NCI-H82 treated with DMSO at 0.1 percent for 48 hours (cell line): Measurements from ENCODE around the gene CEP72.
"Not testable (repeated sequence)": the region's sequence is repeated elsewhere in the genome, so short reads cannot be mapped to it uniquely, and the experiment has no call there.

Experiments used
- DNase-seq: peaks from one replicate; lab custom pipeline; 2025; ENCODE audit not compliant: unreplicated experiment; lab: John Stamatoyannopoulos, UW

CEP72 gene

GRCh38 chr5:611731-612486 is at the start of gene CEP72:
Gene CEP72 (plus strand): TSS chr5:612340. CDS start chr5:612362, 22 bp downstream.
- DNase-seq: peak; percentile 62

- no peak for DNase-seq
These were observed 46.2 kb upstream of the CEP72 start for GRCh38 chr5:565782-566440.

GRCh38 chr5:566636-567309 is 45.4 kb upstream of the CEP72 start:
- DNase-seq: no peak

- DNase-seq: no peak
These were observed 44.5 kb upstream of the CEP72 start for GRCh38 chr5:567664-568060.

DNA sequence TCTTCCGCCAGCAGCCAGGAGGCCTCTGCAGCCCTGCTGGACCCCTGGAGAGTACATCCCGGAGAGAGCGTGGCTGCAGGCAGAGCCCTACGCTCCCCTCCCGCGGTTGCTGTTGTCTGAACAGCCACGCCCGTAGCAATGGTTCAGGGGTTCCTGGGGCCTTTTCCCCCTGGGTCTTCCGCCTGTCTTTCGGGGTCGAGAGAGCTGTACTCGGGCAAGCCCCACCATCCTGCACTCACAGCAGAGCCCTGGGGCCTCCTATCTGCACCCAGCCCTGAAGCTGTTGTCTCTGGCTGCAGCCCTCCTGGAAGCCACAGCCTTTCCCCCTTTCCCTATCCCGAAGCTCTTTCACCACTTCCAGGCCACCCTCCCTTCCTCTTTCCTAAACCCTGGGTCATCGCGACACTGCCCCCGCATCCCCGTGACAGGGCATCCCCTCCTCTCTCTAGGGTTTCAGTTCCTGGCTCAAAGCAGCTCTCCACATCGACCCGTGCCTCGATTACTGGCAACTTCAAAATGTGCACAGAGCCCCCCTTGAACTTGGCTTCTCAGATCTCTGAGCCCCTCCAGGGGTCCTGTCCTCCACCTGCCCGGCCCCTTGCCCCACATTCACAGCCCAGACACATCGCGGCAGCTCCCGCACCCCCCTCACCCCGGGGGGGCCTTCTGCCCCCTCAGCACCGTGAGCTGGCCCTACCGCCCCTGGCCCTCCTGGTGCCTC is 43.9 kb upstream of the CEP72 start:
- DNase-seq: no peak

- DNase-seq: no peak
These were observed 43.3 kb upstream of the CEP72 start for GRCh38 chr5:568809-569208.

- DNase-seq: no peak
These were observed 42.7 kb upstream of the CEP72 start for GRCh38 chr5:569358-569867.

- no peak for DNase-seq
These were observed 42.2 kb upstream of the CEP72 start for GRCh38 chr5:569868-570361.

- no peak for DNase-seq
These were observed 41.7 kb upstream of the CEP72 start for GRCh38 chr5:570446-570845.

- no peak for DNase-seq
These were observed 41.3 kb upstream of the CEP72 start for GRCh38 chr5:570886-571285.

GRCh38 chr5:571791-572190 is 40.3 kb upstream of the CEP72 start:
- no peak for DNase-seq

DNA sequence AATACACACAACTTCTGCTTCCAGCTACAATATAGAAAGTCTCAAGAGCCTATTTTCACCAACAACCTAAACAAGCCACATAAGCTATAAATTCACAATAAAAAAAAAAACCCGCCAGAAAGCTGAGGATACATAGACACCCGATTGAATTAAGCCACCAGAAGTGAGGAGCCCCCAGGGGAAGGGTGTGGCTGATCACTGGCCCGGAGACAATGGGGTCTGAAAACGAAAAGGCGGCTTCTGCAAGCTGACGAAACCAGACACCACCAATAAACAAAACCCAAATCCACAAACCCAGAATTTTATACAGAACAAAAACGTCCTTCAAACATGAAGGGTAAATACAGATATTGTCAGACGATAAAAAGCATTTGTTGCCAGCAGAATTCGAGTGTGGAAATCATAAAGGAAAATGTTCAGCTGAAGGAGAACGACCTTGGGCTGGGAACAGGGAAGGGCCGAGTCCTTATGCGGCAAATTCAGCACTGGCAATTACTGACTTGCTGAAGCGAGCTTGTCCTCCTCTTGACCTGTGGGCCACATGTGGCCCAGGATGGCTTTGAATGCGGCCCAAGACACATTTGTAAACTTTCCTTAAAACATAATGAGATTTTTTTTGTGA is 39.6 kb upstream of the CEP72 start:
- no peak for DNase-seq

- no peak for DNase-seq
These were observed 38.9 kb upstream of the CEP72 start for GRCh38 chr5:573206-573605.

DNA sequence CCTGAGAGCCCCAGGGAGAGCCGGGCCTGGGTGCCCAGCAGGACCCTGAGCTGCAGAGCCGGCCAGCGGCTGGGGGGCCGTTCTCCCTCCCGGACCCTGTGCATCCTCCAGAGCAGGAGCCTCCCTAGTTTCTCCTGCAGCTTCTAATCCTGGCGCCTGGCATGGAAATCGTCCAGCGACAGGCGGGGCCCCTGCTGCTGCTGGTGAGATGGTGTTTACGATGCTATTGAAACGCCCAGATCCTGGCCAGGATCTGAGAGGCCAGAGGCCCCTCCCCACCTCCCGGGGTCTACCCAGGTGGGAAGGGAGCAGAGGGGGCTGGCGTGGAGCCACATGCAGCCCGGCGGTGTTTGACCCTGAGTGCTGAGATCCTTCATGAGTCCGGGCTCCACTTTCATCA is 38.2 kb upstream of the CEP72 start:
- no peak for DNase-seq

DNA sequence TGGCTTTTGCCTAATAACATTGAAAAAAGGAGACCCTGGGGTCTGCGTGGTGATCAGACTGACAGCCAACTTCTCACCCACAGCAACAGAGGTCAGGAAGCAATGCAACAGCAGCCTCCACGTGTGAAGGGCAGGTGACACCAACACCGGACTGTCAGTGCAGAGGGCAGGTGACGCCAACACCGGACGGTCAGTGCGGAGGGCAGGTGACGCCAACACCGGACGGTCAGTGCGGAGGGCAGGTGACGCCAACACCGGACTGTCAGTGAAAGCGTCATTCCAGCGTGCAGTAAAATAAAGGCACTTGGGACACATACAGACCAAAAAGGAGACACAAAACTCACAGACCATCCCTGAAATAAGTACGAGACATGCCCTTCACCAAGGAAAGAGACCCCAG is 37.2 kb upstream of the CEP72 start:
- DNase-seq: no peak

- no peak for DNase-seq
These were observed 36.5 kb upstream of the CEP72 start for GRCh38 chr5:575636-576035.

DNA sequence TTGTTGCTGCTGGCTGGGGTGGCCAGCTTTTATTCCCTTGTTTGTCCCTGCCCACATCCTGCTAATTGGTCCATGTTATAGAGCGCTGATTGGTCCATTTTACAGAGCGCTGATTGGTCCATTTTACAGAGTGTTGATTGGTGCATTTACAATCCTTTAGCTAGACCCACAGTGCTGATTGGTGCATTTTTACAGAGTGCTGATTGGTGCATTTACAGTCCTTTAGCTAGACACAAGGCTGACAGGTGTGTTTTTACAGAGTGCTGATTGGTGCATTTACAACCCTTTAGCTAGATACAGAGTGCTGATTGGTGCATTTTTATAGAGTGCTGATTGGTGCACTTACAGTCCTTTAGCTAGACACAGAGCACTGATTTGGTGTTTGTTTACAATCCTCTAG is 34.9 kb upstream of the CEP72 start:
- DNase-seq: not testable (repeated sequence)

DNA sequence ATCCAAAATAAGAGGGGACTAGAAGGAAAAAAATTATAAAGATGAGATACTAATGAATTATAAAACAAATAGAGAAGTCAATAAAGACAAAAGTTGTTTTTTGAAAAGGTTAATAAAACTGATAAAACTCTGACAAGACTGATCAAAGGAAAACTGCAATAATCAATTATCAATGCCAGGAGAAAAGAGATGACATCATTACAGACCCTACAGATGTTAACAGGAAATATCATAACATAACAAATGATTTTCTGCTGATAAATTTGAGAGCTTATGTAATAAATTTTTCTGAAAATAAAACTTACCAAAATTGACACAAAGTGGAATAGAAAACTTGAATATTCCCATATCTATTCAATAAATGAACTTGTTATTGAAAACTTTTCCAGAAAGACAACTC is 34.3 kb upstream of the CEP72 start:
- no peak for DNase-seq

DNA sequence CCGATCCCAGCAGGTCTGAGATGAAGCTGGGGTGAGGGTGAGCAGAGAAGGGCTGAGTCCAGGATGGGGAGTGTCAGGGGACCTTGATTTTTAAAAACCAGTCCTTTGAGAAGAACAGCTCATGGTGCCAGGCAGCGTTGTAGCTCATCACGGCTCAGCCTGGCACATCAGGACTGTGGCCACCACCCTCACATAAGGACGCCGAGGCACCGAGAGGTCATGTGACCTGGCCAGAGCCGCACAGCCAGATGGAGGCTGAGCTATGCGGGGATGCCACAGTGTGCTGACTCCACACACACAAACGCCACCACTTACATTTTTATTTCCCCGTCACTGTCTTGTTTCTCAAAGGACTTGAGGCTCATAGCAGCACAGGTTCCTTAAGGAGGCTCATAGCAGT is 32.9 kb upstream of the CEP72 start:
- DNase-seq: no peak

- no peak for DNase-seq
These were observed 32.3 kb upstream of the CEP72 start for GRCh38 chr5:579746-580366.
